Activated CD4-positive, CD25-positive, alpha-beta regulatory T cell treated with anti-CD3 and anti-CD28 coated beads, Interleukin-2, amount 50 U/mL, for 24 hours (primary cell): ENCODE results near the gene IFI44.

Experiments
- ATAC-seq, 2 donors: fragments of 150-1000 bp; cut with Tn5 transposase; one replicate each; pipeline ENCODE4 v1.10.0; 2021; ENCODE audit warnings: mild to moderate bottlenecking in 1 of 2, moderate library complexity in 1 of 2

IFI44 gene

DNA sequence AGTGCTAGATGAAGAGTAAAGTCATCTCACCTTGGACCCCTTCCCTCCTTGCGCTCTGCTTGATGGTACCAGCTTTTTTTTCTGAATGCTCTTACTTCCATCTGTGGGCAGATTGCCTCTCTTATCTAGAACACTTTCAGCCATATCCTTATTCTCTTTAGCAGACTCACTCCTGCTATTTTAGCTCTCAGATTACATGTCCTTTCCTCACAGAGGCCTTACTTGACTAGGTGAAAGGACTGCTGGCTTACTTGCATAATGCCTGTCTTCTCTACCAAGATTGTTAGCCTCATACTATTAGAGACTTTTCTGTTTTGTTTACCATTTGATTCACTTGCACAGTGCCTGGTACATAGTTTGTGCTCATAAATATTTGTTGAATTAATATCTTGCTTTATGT is 9.3 kb downstream of the IFI44 start:
- no peak for ATAC-seq

DNA sequence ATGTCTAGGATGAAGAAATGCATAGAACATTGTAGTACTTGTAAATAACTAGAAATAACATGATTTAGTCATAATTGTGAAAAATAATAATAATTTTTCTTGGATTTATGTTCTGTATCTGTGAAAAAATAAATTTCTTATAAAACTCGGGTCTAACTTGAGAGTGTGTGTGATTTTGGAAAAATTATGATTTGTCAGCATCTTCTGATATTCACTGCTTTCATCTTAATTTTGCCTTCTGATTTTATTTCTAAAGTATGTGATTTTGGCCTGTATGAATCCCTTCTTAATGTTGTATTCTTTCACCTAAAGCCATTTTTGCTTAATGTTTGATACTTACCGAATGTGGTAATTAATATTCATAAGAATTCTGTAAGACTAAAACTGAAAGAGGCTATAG is 14.3 kb downstream of the IFI44 start:
- no peak for ATAC-seq

DNA sequence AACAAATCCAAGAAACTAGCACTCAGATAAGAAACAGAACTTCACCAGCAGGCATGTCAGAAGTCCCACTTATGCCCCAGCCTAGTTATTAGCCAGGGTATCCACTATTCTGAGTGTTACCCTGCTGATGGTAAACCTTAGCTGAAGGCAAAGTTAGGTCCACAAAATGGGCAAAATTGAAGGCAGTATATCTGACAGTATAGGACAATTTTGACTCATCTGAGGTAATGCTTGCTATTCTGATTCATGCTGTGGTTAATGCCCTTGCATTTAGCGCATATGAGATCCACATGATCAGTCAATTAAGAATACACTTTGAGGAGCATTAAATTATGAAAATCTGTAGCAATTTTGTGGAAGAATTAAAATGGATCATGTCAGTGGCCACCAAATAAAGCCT is 15.1 kb downstream of the IFI44 start:
- ATAC-seq: peak; percentile 69 to 79

DNA sequence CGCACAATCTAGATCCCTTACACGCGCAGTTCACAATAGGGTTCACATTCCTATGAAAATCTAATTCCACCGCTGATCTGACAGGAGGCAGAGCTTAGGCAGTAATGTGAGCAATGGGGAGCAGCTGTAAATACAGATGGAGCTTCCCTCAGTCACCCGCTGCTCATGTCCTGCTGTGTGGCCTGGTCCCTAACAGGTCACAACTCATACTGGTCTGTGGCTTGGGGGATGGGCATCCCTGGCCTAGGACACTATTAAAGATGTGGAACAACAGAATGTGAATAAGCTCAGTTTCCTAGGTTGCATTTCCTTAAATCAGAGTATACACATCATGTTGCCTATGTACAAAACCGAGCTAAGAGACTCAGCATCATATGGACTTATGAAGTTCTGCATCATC is 16.2 kb downstream of the IFI44 start:
- no peak for ATAC-seq

DNA sequence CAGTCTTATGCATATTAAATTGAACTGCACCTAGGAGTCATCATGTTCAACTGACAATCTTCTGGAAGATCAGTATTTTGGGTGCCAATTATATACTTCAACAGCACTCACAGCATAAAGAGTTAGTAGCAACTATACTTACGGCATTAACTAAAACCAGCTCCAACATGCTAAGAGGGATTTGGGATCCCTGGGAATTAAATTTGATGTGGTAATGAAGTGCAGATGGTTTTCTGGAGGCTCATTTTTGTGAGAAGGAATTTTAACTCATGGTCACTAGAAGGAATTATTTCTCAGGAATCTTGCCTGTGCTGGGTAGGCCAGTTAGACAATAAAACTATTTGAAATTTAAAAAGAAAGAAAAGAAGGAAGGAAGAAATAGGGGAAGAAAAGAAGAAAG is 18.3 kb downstream of the IFI44 start:
- no peak for ATAC-seq

GRCh38 chr1:78668427-78668826 is 18.8 kb downstream of the IFI44 start:
- ATAC-seq: no peak

DNA sequence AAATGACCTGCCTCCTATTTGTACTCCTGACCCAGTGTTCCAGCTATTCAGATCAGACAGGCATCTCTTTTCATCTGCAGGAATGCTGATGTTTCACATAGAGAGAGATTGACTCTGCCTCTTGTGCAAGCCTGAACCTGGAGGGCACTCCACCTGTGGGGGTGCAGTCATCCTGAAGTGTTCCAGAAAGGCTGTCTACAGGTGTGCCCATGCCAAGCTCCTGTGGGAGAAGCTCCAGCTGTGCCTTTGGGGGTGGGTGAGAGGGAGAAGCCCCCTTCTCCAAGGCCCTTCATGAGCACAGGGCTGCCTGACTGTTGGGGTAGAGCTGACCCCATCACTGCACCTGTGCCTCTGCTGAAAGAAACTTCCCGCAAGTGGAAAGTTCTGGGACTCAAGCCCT is 22.8 kb downstream of the IFI44 start:
- no peak for ATAC-seq

GRCh38 chr1:78673120-78673519 is 23.5 kb downstream of the IFI44 start:
- ATAC-seq: no peak

GRCh38 chr1:78676347-78676982 is 26.8 kb downstream of the IFI44 start:
- ATAC-seq: no peak

GRCh38 chr1:78676993-78677392 is 27.4 kb downstream of the IFI44 start:
- no peak for ATAC-seq

DNA sequence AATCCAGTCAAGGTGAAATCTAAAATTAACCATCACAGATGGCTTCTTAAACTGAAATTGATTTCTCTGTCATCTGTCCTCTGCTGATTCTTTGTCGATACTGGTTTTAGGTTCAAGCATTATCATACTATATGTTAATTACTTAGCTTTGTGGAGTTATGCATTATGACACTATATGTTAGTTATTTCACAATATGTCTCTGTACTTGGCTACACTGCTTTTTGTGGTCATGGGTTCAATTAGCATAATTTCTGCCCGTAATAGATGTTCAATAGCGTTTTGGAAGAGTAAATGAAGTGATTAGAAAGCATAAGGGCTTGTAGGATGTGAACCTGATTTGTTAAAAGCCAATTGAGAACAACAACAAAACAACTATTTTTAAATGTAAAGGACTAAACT is 28.2 kb downstream of the IFI44 start:
- no peak for ATAC-seq

DNA sequence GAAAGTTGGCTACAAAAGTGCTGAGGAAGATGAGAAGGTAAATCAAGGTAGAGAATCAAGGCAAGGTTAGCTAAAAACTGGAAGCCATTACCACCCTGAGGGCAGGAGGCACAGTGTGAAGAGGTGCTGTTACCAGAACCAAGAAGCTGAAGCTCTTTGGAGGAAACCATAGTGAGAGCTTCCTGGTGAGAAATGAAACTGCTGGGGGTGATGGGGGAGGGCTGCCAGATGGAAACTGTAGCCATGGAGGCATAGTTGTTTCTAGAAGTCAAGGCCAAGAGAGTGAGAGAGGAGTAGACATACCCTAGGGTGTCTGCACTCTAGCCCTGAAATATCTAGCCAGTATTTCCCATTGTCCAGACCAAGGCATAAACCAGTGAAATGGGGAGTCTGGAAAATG is 28.7 kb downstream of the IFI44 start:
- no peak for ATAC-seq

GRCh38 chr1:78681265-78681664 is 31.6 kb downstream of the IFI44 start:
- no peak for ATAC-seq

DNA sequence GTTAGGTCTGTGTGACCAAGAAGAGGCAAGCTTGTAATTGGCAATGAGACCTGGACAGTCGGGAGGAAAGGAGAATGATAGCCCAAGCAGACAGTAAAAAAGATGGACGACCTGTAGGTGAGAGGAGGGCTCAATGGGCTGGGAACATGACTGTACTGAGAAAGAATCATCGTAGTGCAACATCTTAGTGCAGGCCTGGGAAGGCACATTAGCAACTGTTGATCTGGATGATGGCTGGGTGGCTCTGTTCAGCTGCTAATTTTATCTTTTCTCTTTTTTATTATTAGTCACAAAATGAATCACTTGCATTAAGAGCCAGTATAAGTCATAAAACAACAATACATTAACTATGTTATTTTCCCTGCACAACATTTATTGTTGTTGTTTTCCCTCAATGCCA is 32.9 kb downstream of the IFI44 start:
- ATAC-seq: no peak

DNA sequence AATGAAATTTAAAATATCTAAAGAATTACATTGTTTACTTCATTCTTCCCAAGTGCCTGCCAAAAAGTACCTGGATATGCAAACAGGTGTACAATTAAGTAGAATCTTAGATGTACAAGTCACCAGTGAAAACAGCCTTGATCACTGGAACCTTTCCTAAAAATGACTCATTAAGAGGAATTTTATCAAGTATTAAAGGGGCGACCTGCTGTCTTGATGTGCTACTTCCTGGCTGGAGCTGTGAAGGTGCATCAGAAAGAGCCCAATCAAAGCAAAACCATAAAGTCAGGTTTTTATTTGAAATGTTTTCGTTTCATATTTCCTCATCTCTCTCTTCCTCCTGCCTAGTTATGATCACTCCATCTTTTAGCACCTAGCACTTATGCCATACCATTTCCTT is 33.4 kb downstream of the IFI44 start:
- ATAC-seq: no peak

GRCh38 chr1:78687315-78687714 is 37.7 kb downstream of the IFI44 start:
- no peak for ATAC-seq

DNA sequence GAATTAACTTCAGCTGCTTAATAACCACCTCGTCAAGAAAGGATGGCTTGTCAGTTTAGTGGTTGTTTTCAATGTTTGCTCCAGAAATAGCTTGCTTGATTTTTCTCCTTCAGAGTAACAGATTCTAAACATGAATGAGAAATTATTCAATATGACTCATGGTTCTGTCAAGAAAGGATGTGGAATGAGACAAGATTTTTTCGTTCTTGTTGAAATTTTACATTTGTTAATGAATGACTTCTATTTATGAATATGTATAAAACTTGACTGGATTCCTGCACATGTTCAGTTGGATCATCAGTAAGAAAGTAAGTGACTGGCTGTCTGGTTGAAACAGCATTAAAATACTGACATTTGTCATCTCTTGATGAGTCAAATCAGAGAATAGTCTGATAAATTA is 38.3 kb downstream of the IFI44 start:
- ATAC-seq: no peak

GRCh38 chr1:78688697-78689096 is 39.1 kb downstream of the IFI44 start:
- no peak for ATAC-seq

GRCh38 chr1:78690516-78690915 is 40.9 kb downstream of the IFI44 start:
- no peak for ATAC-seq

- peak; percentile 77 to 87 for ATAC-seq
Observed at GRCh38 chr1:78691995-78692747, 42.5 kb downstream of the IFI44 start.

DNA sequence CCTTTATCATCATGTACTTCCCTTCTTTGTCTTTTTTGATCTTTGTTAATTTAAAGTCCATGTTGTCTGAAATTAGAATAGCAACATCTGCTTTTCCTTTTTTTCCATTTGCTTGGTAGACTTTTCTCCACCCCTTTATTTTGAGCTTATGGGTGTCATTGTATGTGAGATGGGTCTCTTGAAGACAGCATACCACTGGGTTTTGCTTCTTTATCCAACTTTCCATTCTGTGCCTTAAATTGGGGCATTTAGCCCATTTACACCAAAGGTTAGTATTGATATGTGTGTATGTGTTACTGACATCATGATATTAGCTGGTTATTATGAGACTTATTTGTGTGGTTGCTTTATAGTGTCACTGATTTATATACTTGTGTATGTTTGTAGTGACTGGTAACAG is 50.2 kb downstream of the IFI44 start:
- ATAC-seq: no peak

DNA sequence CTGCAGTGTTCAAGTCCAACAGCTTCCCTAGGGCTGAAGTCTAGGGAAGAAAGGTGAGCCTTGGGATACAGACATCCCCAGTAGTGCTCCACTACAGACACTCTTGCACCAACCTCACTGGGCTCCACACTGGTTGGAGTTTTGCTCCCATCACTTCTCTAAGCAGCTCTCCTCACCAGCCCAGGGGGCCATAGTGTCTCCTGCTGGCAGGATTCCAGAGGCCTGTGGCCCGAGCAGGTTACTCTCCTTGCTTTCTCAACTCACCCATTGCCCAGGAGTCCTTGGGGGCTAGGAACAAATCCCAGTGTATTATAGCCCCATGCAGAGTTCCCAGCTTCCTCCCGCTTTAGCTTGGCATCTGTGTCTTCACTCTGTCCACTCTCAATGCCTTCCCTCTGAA is 52.8 kb downstream of the IFI44 start:
- ATAC-seq: no peak

DNA sequence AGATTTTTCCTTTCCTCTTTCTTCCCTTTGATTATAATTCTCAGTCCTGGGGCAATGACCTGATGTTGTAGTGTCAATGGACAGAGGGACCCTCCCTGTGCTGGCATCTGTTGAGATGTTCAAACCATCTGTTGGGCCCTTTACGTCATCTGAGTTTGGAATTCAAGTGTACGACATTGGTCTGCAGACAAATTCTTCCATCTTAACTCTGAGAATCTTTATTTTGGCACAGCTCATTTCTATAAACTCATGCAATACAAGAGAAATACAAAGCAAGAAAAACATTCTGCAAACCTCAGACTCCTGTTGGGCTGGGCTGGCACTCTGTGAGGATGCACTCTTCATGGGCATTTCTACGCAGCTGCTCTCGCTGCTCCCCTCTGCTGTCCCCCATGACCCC is 54.2 kb downstream of the IFI44 start:
- ATAC-seq: no peak

- ATAC-seq: no peak
Observed at GRCh38 chr1:78712467-78713051, 62.9 kb downstream of the IFI44 start.
